NCI-H2196 (cell line): ENCODE results near the gene PDXK.

Experiments
- DNase-seq: peaks from one replicate; lab custom pipeline; 2025; ENCODE audit not compliant: unreplicated experiment; lab: John Stamatoyannopoulos, UW

Gene PDXK

DNA sequence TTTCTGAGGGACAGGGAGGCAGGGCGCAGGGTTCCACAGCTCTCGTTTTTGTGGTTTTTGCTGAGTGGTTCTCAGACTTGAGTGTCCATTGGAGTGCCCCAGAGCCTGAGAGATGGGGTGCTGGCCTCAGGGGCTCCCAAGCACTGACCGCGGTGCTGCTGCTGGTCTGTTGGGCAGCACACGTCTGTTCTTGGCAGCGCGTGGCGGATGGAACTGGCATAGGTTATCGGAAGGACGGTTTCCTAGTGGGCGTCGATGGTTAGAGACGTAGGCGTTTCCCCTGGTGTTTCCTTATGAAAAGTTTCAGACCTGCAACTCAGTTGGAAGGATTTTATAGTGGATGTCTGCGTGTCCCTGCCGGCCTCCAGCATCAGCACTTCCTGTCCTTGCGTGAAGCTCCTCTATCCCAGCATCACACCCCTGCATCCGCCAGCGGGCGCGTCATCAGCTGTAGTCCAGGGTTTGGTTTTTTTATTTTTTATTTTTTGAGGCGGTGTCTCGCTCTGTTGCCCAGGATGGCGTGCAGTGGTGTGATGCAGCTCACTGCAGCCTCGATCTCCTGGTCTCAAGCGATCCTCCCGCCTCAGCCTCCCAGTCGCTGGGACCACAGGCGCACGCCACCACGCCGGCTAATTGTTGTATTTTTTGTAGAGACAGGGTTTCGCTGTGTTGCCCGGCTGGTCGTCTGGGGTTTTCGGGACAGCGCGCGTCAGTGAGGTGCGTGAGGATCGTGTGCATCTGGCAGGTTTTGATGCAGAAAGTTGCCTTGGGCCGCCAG lies 82.3 kb downstream of the PDXK start:
- no peak for DNase-seq

GRCh38 chr21:43802713-43803313 lies 83.9 kb downstream of the PDXK start:
- no peak for DNase-seq

DNA sequence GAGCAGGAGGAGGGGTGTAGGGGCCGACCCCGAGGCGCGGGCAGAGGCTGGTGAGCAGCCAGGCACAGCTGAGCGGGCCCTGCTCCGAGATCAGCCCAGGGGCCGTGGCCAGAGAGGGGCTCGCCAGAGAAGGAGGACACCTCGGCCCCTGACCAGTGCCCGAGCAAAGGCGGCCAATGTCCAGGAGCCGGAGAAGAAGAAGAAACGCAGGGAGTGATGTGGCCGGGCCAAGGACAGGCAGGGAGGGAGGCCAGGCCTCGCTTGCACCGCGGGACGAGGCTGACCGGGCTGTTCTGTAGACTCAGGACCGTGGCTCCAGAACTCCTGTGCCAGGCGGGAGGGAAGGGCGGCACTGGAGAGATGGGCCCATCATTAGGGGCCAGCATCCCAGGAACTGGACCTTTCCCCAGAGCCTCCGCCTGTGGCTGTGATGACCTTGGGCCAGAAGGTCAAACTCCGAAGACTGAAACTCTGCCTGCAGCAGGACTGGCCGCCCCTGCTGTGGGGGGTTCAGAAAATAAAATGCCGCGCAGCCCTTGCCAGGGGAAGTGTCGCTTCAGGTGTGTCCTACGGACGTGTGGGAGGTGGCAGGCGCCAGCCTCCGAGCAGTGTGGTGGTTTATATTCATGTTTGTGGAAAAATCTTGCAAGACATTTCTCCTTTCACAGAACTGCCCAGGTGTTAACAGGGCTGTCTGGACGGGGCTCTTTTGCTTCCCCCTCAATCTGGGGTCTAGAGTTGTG lies 84.8 kb downstream of the PDXK start:
- DNase-seq, result no peak

- no peak for DNase-seq
These were observed 86.4 kb downstream of the PDXK start for GRCh38 chr21:43805275-43805800.

- DNase-seq, result no peak
These were observed 87.2 kb downstream of the PDXK start for GRCh38 chr21:43806017-43806710.

- DNase-seq, result no peak
These were observed 89.4 kb downstream of the PDXK start for GRCh38 chr21:43808367-43808766.

DNA sequence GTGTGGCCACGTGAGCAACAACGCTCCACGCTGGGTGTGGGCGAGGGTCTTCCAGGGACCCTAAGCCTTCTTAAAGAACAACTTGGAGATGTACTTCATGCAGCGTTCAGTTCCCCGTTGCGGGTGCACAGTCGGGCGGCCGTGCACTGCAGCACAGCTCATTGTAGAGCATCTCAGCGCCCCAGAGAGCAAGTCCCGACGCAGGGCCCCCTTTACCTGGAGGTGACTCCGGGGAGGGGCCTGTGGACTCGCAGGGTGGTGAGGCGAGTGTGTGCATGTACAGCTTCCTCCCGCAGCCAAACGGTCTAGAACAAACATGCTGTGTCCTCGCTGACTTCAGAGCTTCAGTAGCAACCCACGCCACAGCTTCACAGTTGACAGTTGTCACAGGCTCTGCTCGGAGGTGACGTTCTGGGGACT lies 89.9 kb downstream of the PDXK start:
- no peak for DNase-seq

- no peak for DNase-seq
These were observed 90.4 kb downstream of the PDXK start for GRCh38 chr21:43809346-43809799.

- DNase-seq, result no peak
These were observed 91.0 kb downstream of the PDXK start for GRCh38 chr21:43809853-43810504.

GRCh38 chr21:43810505-43811261 lies 91.8 kb downstream of the PDXK start:
- peak; percentile 90 for DNase-seq

GRCh38 chr21:43811262-43812105 lies 92.6 kb downstream of the PDXK start:
- no peak for DNase-seq
